T-helper 1 cell treated with Interleukin-12 subunit alpha and Interleukin-12 subunit beta and Interleukin-4 antibody, amounts not matched to agents 30 μg/mL and 1 μg/mL, for 36 hours (primary cell): ENCODE measurements around the gene RBM7.

ENCODE experiments used
- H3K27ac Mint-ChIP-seq: one replicate; pipeline ENCODE4 v1.8.0; 2021; ENCODE audit warnings: mild to moderate bottlenecking, mixed read lengths
- H3K27me3 Mint-ChIP-seq: one replicate; pipeline ENCODE4 v1.8.0; 2021; ENCODE audit warnings: low read depth, mixed read lengths
- H3K36me3 Mint-ChIP-seq: one replicate; pipeline ENCODE4 v1.8.0; 2021; ENCODE audit warnings: low read depth, mixed read lengths
- H3K4me1 Mint-ChIP-seq: one replicate; pipeline ENCODE4 v1.8.0; 2021; ENCODE audit warnings: low read depth, mixed read lengths
- H3K4me3 Mint-ChIP-seq: one replicate; pipeline ENCODE4 v1.8.0; 2021; ENCODE audit warnings: mild to moderate bottlenecking, moderate library complexity, mixed read lengths
- H3K9me3 Mint-ChIP-seq: one replicate; pipeline ENCODE4 v1.8.0; 2021; ENCODE audit warnings: mixed read lengths

Gene RBM7, protein sequence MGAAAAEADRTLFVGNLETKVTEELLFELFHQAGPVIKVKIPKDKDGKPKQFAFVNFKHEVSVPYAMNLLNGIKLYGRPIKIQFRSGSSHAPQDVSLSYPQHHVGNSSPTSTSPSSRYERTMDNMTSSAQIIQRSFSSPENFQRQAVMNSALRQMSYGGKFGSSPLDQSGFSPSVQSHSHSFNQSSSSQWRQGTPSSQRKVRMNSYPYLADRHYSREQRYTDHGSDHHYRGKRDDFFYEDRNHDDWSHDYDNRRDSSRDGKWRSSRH

DNA sequence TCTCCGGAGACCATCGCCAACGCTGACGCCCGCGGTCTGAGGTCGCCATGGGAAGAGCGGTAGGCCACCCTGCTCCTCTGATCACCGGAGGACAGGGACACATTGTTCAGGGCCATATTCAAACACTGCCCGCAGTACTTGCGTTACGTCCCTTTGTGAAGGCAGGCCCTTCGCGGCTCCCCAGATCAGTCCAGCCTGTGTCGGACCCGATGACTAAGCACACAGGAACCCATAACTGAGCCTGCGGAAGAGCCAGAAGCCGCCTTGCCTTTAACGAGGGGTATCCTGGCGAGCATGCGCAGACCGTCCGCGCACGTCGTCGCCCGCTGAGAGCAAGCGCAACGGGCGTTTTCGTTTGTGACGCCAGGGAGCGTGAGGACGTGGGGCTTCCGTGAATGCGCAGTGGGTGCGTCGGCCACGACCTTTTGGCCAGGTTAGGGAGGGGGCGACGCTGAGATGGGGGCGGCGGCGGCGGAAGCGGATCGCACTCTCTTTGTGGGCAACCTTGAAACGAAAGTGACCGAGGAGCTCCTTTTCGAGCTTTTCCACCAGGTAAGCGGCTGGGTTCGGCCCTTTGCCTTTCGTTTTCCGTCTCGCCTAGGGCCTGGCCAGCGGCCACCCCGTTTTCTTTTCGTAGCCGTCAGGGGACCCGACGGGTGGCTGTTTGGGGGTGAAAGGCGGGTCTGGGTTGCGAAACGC is at the start of gene RBM7, which contains the start of gene C11orf71:
Gene RBM7, plus strand, starts transcription at position 451 of the 699 bp plus-strand sequence. Its CDS starts 6 bp downstream, at position 457.
Gene C11orf71, minus strand, starts transcription at position 296 of the 699 bp plus-strand sequence. Its CDS starts 180 bp downstream, at position 116.
- H3K4me1 Mint-ChIP-seq, result peaks cover 37% of the 10 kb centered on the region
- no peaks in the 10 kb centered on the region for H3K9me3 Mint-ChIP-seq
- peaks cover 29% of the 10 kb centered on the region for H3K36me3 Mint-ChIP-seq
- H3K27me3 Mint-ChIP-seq, result peaks cover 4% of the 10 kb centered on the region
- H3K27ac Mint-ChIP-seq, result peak within 1 kb of the TSS; percentile 94
- peak within 1 kb of the TSS; percentile 90 for H3K4me3 Mint-ChIP-seq

GRCh38 chr11:114353443-114353842 is 47.0 kb upstream of the RBM7 start:
- H3K27ac Mint-ChIP-seq, result no peak overlapping the region

GRCh38 chr11:114354076-114354475 is 46.4 kb upstream of the RBM7 start:
- H3K9me3 Mint-ChIP-seq, result no peaks in the 10 kb centered on the region

More at GRCh38 chr11:114353443-114353842, 47.0 kb upstream of the RBM7 start:
- H3K4me1 Mint-ChIP-seq, result no peaks in the 10 kb centered on the region
- H3K27me3 Mint-ChIP-seq, result peaks cover under 1% of the 10 kb centered on the region
- no peak overlapping the region for H3K4me3 Mint-ChIP-seq
- H3K9me3 Mint-ChIP-seq, result no peaks in the 10 kb centered on the region
- H3K36me3 Mint-ChIP-seq, result no peaks in the 10 kb centered on the region

GRCh38 chr11:114358716-114359115 is 41.8 kb upstream of the RBM7 start:
- peaks cover 21% of the 10 kb centered on the region for H3K27me3 Mint-ChIP-seq
- no peak overlapping the region for H3K4me3 Mint-ChIP-seq
- no peaks in the 10 kb centered on the region for H3K36me3 Mint-ChIP-seq
- no peak overlapping the region for H3K27ac Mint-ChIP-seq
- no peaks in the 10 kb centered on the region for H3K9me3 Mint-ChIP-seq
- no peaks in the 10 kb centered on the region for H3K4me1 Mint-ChIP-seq

More at GRCh38 chr11:114354076-114354475, 46.4 kb upstream of the RBM7 start:
- Mint-ChIP-seq H3K27ac (no peak overlapping the region), H3K4me3 (no peak overlapping the region), H3K4me1 (no peaks in the 10 kb centered on the region), H3K27me3 (peaks cover 6% of the 10 kb centered on the region), H3K36me3 (no peaks in the 10 kb centered on the region)

GRCh38 chr11:114359342-114359741 is 41.1 kb upstream of the RBM7 start:
- Mint-ChIP-seq H3K9me3 (no peaks in the 10 kb centered on the region), H3K27me3 (peaks cover 22% of the 10 kb centered on the region), H3K4me1 (no peaks in the 10 kb centered on the region), H3K4me3 (no peak overlapping the region), H3K36me3 (no peaks in the 10 kb centered on the region), H3K27ac (no peak overlapping the region)

- no peaks in the 10 kb centered on the region for H3K4me1 Mint-ChIP-seq
- no peak overlapping the region for H3K4me3 Mint-ChIP-seq
- no peaks in the 10 kb centered on the region for H3K36me3 Mint-ChIP-seq
- H3K9me3 Mint-ChIP-seq, result no peaks in the 10 kb centered on the region
- no peak overlapping the region for H3K27ac Mint-ChIP-seq
- H3K27me3 Mint-ChIP-seq, result peaks cover 22% of the 10 kb centered on the region
These were observed 38.1 kb upstream of the RBM7 start for GRCh38 chr11:114362326-114362725.

- no peaks in the 10 kb centered on the region for H3K4me1 Mint-ChIP-seq
- no peak overlapping the region for H3K27ac Mint-ChIP-seq
- H3K4me3 Mint-ChIP-seq, result no peak overlapping the region
- peaks cover 22% of the 10 kb centered on the region for H3K27me3 Mint-ChIP-seq
- no peaks in the 10 kb centered on the region for H3K9me3 Mint-ChIP-seq
- H3K36me3 Mint-ChIP-seq, result no peaks in the 10 kb centered on the region
These were observed 37.5 kb upstream of the RBM7 start for GRCh38 chr11:114362958-114363357.

DNA sequence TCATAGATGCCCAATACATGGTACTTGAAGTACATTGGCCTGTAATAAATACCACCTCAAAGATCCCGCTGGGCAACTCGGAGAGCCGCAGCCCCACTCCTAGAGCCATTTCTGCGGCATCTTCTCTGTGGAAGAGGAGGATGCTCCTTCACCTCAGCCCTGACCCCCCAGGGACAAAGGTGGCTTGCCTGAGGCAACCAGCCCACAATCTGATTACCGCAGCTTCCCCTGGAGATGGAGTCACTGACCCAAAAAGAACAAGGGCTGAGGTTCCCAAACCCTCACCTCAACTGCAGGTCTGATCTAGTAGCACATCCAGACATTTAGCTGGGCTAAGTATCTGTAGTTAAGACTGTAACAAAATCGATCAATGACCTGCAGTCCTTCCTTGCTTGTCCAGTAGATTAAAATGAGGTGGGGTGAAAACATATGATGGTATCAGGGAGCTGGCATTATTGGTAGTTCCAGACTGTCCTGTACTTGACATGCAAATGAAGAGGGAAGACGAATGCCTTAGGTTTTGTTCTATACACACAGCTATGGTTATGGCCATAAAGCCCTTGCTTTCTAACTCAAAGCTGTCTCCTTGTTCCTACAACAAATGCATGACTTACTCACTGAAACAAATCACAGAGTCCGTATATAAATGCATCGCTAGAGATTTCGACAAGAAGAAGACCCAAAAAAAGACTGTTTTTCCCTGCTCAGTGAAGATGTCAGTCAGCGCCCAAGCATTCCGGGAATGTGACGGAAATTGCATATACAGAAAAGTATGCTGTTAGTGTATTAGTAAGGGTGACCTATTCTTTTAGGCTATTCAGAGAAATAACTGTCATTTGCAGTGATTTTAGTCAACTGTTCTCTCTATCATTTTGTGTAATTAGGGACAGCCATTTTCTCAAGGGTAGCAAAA is 33.9 kb upstream of the RBM7 start:
- H3K27me3 Mint-ChIP-seq, result peaks cover 4% of the 10 kb centered on the region
- no peaks in the 10 kb centered on the region for H3K4me1 Mint-ChIP-seq
- H3K36me3 Mint-ChIP-seq, result no peaks in the 10 kb centered on the region
- H3K9me3 Mint-ChIP-seq, result no peaks in the 10 kb centered on the region
- no peak overlapping the region for H3K27ac Mint-ChIP-seq
- no peak overlapping the region for H3K4me3 Mint-ChIP-seq

DNA sequence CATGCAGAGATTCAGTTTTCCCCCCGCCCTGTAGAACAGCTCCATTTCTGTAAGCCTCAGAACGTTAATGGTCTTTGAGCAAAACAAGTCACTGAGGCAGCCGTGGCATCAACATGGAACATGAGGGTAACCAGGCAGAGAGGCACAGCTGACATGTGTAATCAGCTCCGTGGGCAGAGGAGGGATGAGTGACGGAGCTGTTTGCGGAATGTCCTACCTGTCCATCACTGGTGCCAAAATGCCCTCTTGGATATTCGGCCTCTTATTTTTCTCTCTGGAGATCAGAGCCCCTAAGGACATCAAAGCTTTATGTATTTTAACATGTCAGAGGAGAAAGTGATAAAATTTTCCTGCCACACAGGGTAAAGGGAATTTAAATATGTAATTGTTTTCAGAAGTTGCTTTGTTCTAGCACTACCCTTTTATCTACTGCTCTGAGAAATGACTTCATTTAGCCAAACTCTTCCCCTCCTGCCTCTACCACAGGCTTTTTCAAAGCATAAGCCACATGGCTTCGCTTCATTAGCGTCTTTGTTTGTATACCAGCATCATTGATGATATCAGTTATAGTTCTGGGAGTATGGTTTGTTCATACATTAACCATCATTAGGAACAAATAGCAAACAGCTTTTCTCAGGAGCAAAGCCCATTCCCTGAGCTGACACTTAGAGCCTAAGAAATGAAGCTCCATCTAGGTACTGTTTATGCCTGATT is 33.1 kb upstream of the RBM7 start:
- no peak overlapping the region for H3K4me3 Mint-ChIP-seq
- H3K27me3 Mint-ChIP-seq, result peaks cover 8% of the 10 kb centered on the region
- H3K9me3 Mint-ChIP-seq, result no peaks in the 10 kb centered on the region
- no peaks in the 10 kb centered on the region for H3K4me1 Mint-ChIP-seq
- H3K27ac Mint-ChIP-seq, result no peak overlapping the region
- H3K36me3 Mint-ChIP-seq, result no peaks in the 10 kb centered on the region

GRCh38 chr11:114368918-114369680 is 31.4 kb upstream of the RBM7 start:
- Mint-ChIP-seq H3K27me3 (peaks cover 5% of the 10 kb centered on the region), H3K27ac (no peak overlapping the region), H3K36me3 (no peaks in the 10 kb centered on the region), H3K4me3 (no peak overlapping the region), H3K4me1 (no peaks in the 10 kb centered on the region), H3K9me3 (no peaks in the 10 kb centered on the region)

DNA sequence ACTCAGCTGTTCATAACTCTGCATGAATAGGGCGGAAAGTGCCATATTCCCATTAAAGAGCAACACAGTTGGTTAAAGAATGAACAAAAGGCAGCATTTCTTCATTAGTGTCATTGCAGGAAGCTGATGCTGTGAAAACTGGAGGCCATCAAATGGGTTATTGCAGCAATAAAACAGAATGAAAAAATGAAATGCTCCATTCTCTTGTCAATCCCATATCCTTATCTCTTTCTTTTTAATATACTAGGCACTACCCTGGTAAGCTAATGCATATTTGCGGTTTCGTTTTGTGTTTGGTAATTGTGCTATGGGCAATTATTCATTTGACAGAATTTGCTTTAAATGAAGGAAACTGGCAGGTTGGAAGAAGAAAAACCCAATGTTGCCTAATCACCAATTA is 25.4 kb upstream of the RBM7 start:
- Mint-ChIP-seq H3K36me3 (no peaks in the 10 kb centered on the region), H3K27ac (no peak overlapping the region), H3K4me1 (no peaks in the 10 kb centered on the region), H3K4me3 (no peak overlapping the region), H3K9me3 (no peaks in the 10 kb centered on the region), H3K27me3 (peaks cover 5% of the 10 kb centered on the region)

DNA sequence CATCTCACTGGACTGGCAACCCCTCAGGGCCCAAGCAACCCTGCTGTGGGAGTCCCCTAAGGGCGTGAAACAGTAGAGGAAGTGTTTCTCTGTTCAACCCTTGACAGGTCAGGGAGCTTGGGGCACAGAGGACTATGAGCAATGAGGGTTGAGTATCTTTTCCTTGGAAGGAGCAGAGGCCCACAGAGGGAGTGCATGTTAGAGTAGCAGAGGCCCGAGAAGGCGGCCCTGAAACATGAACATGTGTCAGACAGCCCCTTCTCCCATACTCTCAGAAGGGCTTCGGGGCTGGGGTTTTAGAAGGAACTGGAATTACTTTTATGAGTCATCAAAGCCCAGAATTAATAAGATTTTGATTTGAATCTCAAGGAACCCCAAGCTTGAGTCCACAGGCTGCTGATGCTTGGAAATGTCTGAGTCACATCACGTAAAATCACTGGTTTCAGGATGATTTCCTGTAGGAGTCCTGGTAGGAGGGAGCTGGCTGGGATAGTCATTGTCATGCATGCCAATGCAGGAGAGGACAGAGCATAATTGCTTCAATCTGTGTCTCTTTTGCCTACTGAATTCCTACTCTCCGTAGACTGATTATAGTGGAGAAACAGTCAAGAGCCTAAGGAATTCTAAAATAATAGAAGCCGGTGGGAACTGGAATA is 22.7 kb upstream of the RBM7 start:
- Mint-ChIP-seq H3K4me3 (no peak overlapping the region), H3K36me3 (no peaks in the 10 kb centered on the region), H3K27ac (no peak overlapping the region), H3K9me3 (no peaks in the 10 kb centered on the region), H3K4me1 (no peaks in the 10 kb centered on the region), H3K27me3 (peaks cover 4% of the 10 kb centered on the region)
